ENCODE measurements around the gene SYT3. TPM values are rescaled to one million over a fixed set of nuclear protein-coding genes. Genes with fewer than 3 reads are reported as not detected.
A peak's percentile ranks its signal among the peaks of the same experiment; 100 is the strongest.

SYT3 gene
- total RNA-seq, 6 donors from 2014 or later, result 0.67 to 3.6 (median 1.4) TPM; not detected in 1

DNA sequence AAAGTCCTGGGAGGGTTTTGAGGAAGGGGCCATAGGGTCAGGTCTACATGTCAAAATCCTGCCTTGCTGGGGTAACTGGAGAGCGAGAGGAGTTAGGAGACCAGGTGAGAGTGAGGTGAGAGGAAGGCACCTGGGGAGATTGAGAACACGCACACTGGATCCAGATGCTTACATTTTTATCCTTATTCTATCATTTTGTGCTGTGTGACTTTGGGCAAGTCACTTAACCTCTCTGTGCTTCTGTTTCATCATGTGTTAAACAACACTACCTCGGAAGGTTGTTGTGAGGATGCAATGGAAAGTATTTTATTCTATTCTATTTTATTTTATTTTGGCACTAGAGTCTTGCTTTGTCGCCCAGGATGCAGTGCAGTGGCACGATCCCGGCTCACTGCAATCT lies 13.0 kb upstream of the SYT3 start:
- Histone ChIP-seq H3K27ac (no peak overlapping the region), H3K4me3 (no peak overlapping the region), H3K4me1 (peaks cover 0 to 1% (median under 1%) of the 10 kb centered on the region in 4 donors), H3K36me3 (no peaks in the 10 kb centered on the region), H3K9me3 (peaks cover 0 to 7% (median 3%) of the 10 kb centered on the region in 4 donors), H3K27me3 (no peaks in the 10 kb centered on the region)
- WGBS, 2 donors, result 87 to 90% methylated on average over 6 of the region's 6 CpGs
- no peak for ATAC-seq (ENCODE audit: low FRiP score in 2 of 2)
- TF ChIP-seq POLR2AphosphoS5 (IDR thresholded peaks at IDR 0.05), result no peak
- TF ChIP-seq, protein P1, sequence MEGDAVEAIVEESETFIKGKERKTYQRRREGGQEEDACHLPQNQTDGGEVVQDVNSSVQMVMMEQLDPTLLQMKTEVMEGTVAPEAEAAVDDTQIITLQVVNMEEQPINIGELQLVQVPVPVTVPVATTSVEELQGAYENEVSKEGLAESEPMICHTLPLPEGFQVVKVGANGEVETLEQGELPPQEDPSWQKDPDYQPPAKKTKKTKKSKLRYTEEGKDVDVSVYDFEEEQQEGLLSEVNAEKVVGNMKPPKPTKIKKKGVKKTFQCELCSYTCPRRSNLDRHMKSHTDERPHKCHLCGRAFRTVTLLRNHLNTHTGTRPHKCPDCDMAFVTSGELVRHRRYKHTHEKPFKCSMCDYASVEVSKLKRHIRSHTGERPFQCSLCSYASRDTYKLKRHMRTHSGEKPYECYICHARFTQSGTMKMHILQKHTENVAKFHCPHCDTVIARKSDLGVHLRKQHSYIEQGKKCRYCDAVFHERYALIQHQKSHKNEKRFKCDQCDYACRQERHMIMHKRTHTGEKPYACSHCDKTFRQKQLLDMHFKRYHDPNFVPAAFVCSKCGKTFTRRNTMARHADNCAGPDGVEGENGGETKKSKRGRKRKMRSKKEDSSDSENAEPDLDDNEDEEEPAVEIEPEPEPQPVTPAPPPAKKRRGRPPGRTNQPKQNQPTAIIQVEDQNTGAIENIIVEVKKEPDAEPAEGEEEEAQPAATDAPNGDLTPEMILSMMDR (IDR thresholded peaks at IDR 0.05), result no peak
- no peak for TF ChIP-seq POLR2A (IDR thresholded peaks at IDR 0.05)
- no peak for TF ChIP-seq EP300 (IDR thresholded peaks at IDR 0.05)
- DNase-seq, result no peak

DNA sequence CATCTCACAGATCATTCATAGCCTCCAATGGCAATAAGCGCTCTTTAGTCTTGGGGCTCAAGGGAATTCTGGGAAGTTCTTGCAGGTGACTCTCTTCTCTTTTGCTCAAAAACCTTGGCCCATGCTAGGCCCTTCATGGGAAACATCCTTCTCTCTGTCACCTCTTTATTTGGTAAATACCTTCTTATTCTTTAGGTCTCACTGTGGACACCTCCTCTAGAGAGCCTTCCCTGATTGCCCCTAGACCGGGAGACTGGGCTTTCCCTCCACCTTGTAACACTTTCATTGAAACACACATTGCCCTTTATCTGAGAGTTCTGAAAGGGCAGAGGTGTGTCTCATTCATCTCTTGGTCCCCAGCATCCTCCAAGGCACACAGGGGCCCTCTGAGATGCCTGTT lies 11.5 kb upstream of the SYT3 start:
- WGBS, 2 donors, result 81 to 83% methylated on average over 2 of the region's 2 CpGs
- Histone ChIP-seq H3K4me1 (no peaks in the 10 kb centered on the region), H3K4me3 (no peak overlapping the region), H3K27me3 (no peaks in the 10 kb centered on the region), H3K9me3 (peaks cover 0 to 7% (median 3%) of the 10 kb centered on the region in 4 donors), H3K27ac (no peak overlapping the region), H3K36me3 (no peaks in the 10 kb centered on the region)
- DNase-seq (no peak), ATAC-seq (ENCODE audit: low FRiP score in 2 of 2) (no peak)
- TF ChIP-seq POLR2A (IDR thresholded peaks at IDR 0.05) (no peak), POLR2AphosphoS5 (IDR thresholded peaks at IDR 0.05) (no peak), EP300 (IDR thresholded peaks at IDR 0.05) (no peak)
- TF ChIP-seq, protein P1 (IDR thresholded peaks at IDR 0.05), result no peak

DNA sequence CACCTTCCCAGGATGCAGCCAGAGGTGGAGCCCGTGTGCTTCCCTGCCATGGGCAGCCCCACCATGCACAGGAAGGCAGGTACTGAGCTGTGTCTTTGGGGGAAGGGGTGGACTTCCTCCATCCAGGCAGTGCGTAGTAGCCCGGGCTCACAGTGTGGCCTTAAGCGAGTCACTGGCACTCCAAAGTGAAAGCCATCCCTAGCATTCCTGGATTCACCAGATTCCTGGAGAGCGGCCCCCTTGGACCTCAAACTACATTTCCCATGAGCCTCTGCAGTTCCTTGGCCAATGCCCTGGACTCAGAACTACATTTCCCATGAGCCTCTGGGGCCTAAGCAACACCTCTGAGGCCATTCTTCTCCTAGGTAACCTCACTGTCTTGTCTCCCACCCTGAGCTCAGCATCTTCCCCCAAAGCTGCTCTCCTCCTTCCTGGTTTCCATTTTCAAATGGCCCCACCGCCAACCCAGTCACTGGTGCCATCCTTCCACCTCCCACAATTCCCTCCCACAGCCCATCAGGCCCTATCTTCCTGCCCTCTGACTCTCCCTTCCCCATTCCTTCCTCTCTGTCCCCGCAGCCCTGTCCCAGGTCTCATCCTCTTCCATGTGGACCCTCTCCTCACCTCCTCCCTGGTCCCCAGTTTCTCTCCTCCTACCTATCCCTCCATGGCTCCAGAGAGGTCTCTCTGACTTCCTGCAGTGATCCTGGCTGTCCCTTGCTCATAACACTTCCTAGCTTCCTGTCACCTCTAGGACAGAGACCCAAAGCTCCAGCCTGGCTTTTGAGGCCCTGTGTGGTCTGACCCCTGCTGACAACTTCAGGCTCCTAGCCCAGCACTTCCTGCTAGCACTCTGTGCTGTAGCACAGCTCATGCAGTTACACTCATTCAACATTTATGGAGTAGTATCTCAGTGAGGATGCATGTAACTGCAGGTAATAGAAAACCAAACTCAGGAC lies 10.0 kb upstream of the SYT3 start, which contains the start of gene C19orf81:
C19orf81 (plus strand) TSS at position 13 of the 959 bp plus-strand sequence; CDS start at position 13, 0 bp downstream.
- peaks cover 0 to 2% (median under 1%) of the 10 kb centered on the region in 4 donors for H3K9me3 ChIP-seq
- 34 to 42% methylated on average over 4 to 7 of the region's 7 CpGs for WGBS, 2 donors
- peak in 1 of 2 donors; percentile 19 for ATAC-seq (ENCODE audit: low FRiP score in 2 of 2)
- no peak within 1 kb of the TSS for H3K27ac ChIP-seq
- DNase-seq, result no peak
- H3K36me3 ChIP-seq, result no peaks in the 10 kb centered on the region
- H3K4me1 ChIP-seq, result no peaks in the 10 kb centered on the region
- H3K4me3 ChIP-seq, result no peak within 1 kb of the TSS
- H3K27me3 ChIP-seq, result no peaks in the 10 kb centered on the region
- TF ChIP-seq POLR2A (IDR thresholded peaks at IDR 0.05) (no peak), POLR2AphosphoS5 (IDR thresholded peaks at IDR 0.05) (no peak), EP300 (IDR thresholded peaks at IDR 0.05) (no peak)
- TF ChIP-seq, protein P1 (IDR thresholded peaks at IDR 0.05), result no peak

DNA sequence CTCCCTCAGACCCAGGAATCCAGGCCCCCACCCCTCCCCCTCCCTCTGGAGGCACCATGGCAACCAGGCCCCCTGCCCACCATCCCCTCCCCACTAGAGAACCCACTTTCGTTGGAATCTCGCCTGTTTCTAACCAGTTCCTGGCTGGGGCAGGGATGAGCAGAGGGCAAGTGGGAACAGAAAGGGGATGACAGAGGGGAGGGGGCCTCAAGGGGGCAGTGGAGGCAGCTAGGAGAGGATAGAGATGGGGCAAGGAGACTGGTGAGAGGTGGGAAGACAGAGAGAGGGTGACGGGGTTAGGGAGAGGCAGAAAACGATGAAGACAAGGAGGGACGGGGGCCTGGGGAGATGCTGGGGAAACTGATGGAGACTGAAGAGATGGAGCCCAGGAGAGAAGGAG lies 9.0 kb upstream of the SYT3 start:
- H3K4me3 ChIP-seq, result no peak overlapping the region
- no peaks in the 10 kb centered on the region for H3K4me1 ChIP-seq
- DNase-seq, result no peak
- H3K36me3 ChIP-seq, result no peaks in the 10 kb centered on the region
- WGBS, 2 donors, result 45 to 47% methylated on average over 5 of the region's 5 CpGs
- TF ChIP-seq POLR2A (IDR thresholded peaks at IDR 0.05) (no peak), POLR2AphosphoS5 (IDR thresholded peaks at IDR 0.05) (no peak), EP300 (IDR thresholded peaks at IDR 0.05) (no peak)
- TF ChIP-seq, protein P1 (IDR thresholded peaks at IDR 0.05), result no peak
- no peaks in the 10 kb centered on the region for H3K27me3 ChIP-seq
- H3K27ac ChIP-seq, result no peak overlapping the region
- no peak for ATAC-seq (ENCODE audit: low FRiP score in 2 of 2)
- H3K9me3 ChIP-seq, result no peaks in the 10 kb centered on the region

All from upper lobe of left lung (tissue), 6 donors.